T-cell (primary cell): ENCODE results near the gene HIBADH. TPM values are rescaled to one million over a fixed set of nuclear protein-coding genes. Genes with fewer than 3 reads are reported as not detected.
"Not testable (repeated sequence)": the region's sequence is repeated elsewhere in the genome, so short reads cannot be mapped to it uniquely, and the experiment has no call there.

Experiments
- ATAC-seq, 4 experiments: fragments of 200-7000 bp in 3 of 4; fragments of 150-1000 bp in 1 of 4; cut with Tn5 transposase; replicated peaks in 1 of 4; 1 replicate in 3 of 4; 2 replicates in 1 of 4; pipeline ENCODE4 v1.10.0; 2021; ENCODE audit warnings: moderate library complexity in 3 of 4, mild to moderate bottlenecking in 2 of 4, moderate number of reproducible peaks in 1 of 4
- CTCF ChIA-PET, 2 donors: fragments of 300-600 bp; sonication (Branson Sonifier 250); formaldehyde crosslinking; loops; one replicate each; lab custom pipeline; 2022; ENCODE audit warnings: antibody characterized with exemption in 2 of 2; lab: Charles Lee
- POLR2A ChIA-PET, 2 donors: fragments of 300-600 bp; sonication (Branson Sonifier 250); formaldehyde crosslinking; loops; one replicate each; lab custom pipeline; 2022; ENCODE audit warnings: antibody characterized with exemption in 2 of 2; lab: Charles Lee
- DNase-seq, 35 experiments: peaks; one replicate each; pipeline versions ENCODE4 v3.0.0 to v3.0.0-alpha.2; 2013 to 2023
- H3K27ac ChIP-seq: one replicate; pipeline ENCODE4 v1.5.1; 2013; ENCODE audit warnings: low read length
- H3K27me3 ChIP-seq, 2 experiments: replicated peaks in 1 of 2; 1 replicate in 1 of 2; 2 replicates in 1 of 2; pipeline versions ENCODE4 v1.6.1 to v1.7.0; 2013; ENCODE audit warnings: low read length in 1 of 2, mixed read lengths in 1 of 2; ENCODE audit not compliant: control insufficient read depth in 2 of 2, insufficient read depth in 2 of 2; ENCODE audit errors: extremely low read depth in 1 of 2
- H3K36me3 ChIP-seq, 2 donors: 1 replicate in 1 of 2; 2 replicates in 1 of 2; pipeline versions ENCODE4 v1.6.1 to v1.7.0; 2013; ENCODE audit warnings: low read length in 1 of 2; ENCODE audit not compliant: control insufficient read depth in 2 of 2, insufficient read depth in 1 of 2; ENCODE audit errors: extremely low read depth in 1 of 2
- H3K4me1 ChIP-seq, 2 experiments: 1 replicate in 1 of 2; 2 replicates in 1 of 2; pipeline versions ENCODE4 v1.6.1 to v1.7.0; 2013; ENCODE audit warnings: low read length in 2 of 2, mixed read lengths in 1 of 2; ENCODE audit not compliant: insufficient read depth in 2 of 2, control insufficient read depth in 1 of 2; ENCODE audit errors: extremely low read depth in 1 of 2
- H3K4me3 ChIP-seq, 2 donors: 1 replicate in 1 of 2; 2 replicates in 1 of 2; pipeline versions ENCODE4 v1.5.1 to v1.7.0; 2013; ENCODE audit warnings: mild to moderate bottlenecking in 2 of 2, low read length in 1 of 2, moderate library complexity in 1 of 2; ENCODE audit not compliant: control insufficient read depth in 1 of 2; ENCODE audit errors: extremely low read depth in 1 of 2
- H3K9me3 ChIP-seq: 2 replicates; pipeline ENCODE4 v1.7.0; 2013
- H3K27ac Mint-ChIP-seq, 2 donors: one replicate each; pipeline ENCODE4 v1.8.0; 2020 to 2021; ENCODE audit warnings: mild to moderate bottlenecking in 2 of 2, mixed read lengths in 2 of 2
- H3K27me3 Mint-ChIP-seq, 2 donors: one replicate each; pipeline ENCODE4 v1.8.0; 2021 to 2022; ENCODE audit warnings: mixed read lengths in 2 of 2
- H3K36me3 Mint-ChIP-seq: one replicate; pipeline ENCODE4 v1.8.0; 2021; ENCODE audit warnings: mixed read lengths
- H3K4me1 Mint-ChIP-seq, 3 donors: one replicate each; pipeline ENCODE4 v1.8.0; 2020 to 2022; ENCODE audit warnings: mixed read lengths in 3 of 3, mild to moderate bottlenecking in 1 of 3
- H3K4me3 Mint-ChIP-seq, 3 donors: one replicate each; pipeline ENCODE4 v1.8.0; 2020 to 2022; ENCODE audit warnings: mild to moderate bottlenecking in 3 of 3, mixed read lengths in 3 of 3, moderate library complexity in 3 of 3
- H3K9me3 Mint-ChIP-seq, 3 donors: one replicate each; pipeline ENCODE4 v1.8.0; 2020 to 2022; ENCODE audit warnings: mixed read lengths in 3 of 3
- WGBS: methylation state at CpG from one replicate; pipeline ENCODE4 v1.1.5; 2013; ENCODE audit warnings: missing lambda C conversion rate; ENCODE audit not compliant: insufficient coverage; 5-methylcytosine and 5-hydroxymethylcytosine counted together
- total RNA-seq, 35 experiments: library from RNA in 6 of 35; stranded (reverse) in 6 of 35; fragments of 120-200 nt in 1 of 35; gene quantifications; one replicate each; pipeline versions ENCODE4 v1.2.1 to v1.2.4 and lab custom pipeline; 2013 to 2026

HIBADH gene
- total RNA-seq, 5 donors from 2014 or later (not counting 1 experiment from before 2014, with no cell fraction given), result 9.8 to 12.5 (median 12.0) TPM

DNA sequence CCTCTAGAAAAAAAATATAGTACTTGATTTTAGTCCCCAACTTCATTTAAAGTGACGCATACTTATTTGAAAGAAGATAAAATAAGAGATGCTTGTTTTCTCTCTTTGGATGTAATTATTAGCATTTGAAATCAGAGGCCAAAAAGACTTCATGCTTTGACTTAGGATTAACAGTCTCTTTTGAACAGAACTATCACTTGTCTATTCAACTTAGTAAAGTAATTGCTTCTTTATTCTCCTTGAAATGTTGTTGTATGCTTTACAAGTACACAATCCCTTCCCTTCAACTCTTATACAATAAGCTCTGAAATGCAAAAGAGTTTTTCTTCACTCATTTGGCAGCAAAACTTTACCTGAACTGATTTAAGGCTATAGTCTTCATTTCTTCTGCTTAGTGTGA, 80.8 kb downstream of the HIBADH start:
- DNase-seq (no peak), ATAC-seq (no peak)
- no peaks in the 10 kb centered on the region for H3K4me1 ChIP-seq
- Mint-ChIP-seq H3K9me3 (no peaks in the 10 kb centered on the region), H3K27ac (no peak overlapping the region), H3K4me3 (no peak overlapping the region), H3K36me3 (peaks cover 6% of the 10 kb centered on the region), H3K4me1 (peaks cover 0 to under 1% (median 0%) of the 10 kb centered on the region in 3 donors), H3K27me3 (no peaks in the 10 kb centered on the region)
- no peak overlapping the region for H3K27ac ChIP-seq
- ChIA-PET CTCF (no interaction called here), POLR2A (no interaction called here)
- no peaks in the 10 kb centered on the region for H3K9me3 ChIP-seq
- H3K36me3 ChIP-seq, result no peaks in the 10 kb centered on the region
- no peak overlapping the region for H3K4me3 ChIP-seq
- no peaks in the 10 kb centered on the region for H3K27me3 ChIP-seq
- no CpG with 5 or more reads among the region's 1 CpG for WGBS

DNA sequence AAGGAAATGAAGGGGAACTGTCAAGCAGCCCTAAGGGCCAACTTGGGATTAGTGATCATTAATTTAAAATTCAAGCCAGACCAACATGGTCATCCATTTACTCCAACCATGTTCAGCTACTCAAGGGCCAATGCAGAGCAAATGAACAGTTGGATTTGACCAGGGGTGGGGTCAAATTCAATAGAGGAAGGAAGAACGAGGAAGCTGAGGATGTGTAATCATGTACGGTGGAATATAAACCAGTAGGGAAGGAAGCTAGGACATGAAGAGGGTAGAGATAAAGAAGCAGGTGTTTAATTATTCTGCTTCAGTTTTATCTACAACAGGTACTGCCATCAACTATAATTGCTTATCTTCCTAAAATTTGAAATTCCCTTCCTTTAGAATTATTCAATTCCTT, 81.6 kb downstream of the HIBADH start:
- no peaks in the 10 kb centered on the region for H3K4me1 ChIP-seq
- Mint-ChIP-seq H3K27ac (no peak overlapping the region), H3K27me3 (no peaks in the 10 kb centered on the region), H3K4me3 (no peak overlapping the region), H3K4me1 (no peaks in the 10 kb centered on the region), H3K36me3 (peaks cover 4% of the 10 kb centered on the region), H3K9me3 (no peaks in the 10 kb centered on the region)
- H3K36me3 ChIP-seq, result no peaks in the 10 kb centered on the region
- 100% methylated on average over 1 of the region's 2 CpGs for WGBS
- no peak overlapping the region for H3K27ac ChIP-seq
- no peak for DNase-seq
- H3K9me3 ChIP-seq, result no peaks in the 10 kb centered on the region
- no peak for ATAC-seq
- H3K4me3 ChIP-seq, result no peak overlapping the region
- ChIA-PET POLR2A (no interaction called here), CTCF (no interaction called here)
- H3K27me3 ChIP-seq, result no peaks in the 10 kb centered on the region

DNA sequence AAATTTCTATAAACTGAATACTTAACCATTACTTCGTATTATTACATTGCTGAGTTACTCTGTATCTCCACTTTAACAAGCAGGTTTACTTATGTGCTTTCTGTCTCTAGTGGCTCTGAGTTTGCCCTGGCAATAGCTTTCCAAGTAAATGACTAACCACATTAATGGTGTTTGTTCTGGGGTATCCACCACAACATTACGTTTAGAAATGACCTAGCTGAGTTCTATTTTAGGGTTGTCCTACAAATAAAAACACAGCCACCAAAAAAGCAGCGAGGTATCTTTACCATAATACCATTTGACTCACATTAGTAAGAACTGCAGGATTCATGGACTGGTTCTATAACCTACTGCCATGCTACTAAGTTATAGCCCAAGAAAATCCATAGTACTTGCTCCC, 83.1 kb downstream of the HIBADH start:
- ATAC-seq, result no peak
- Mint-ChIP-seq H3K27me3 (no peaks in the 10 kb centered on the region), H3K27ac (no peak overlapping the region), H3K4me3 (no peak overlapping the region), H3K36me3 (peaks cover 4% of the 10 kb centered on the region), H3K9me3 (no peaks in the 10 kb centered on the region), H3K4me1 (no peaks in the 10 kb centered on the region)
- no peaks in the 10 kb centered on the region for H3K9me3 ChIP-seq
- no peak for DNase-seq
- no peaks in the 10 kb centered on the region for H3K36me3 ChIP-seq
- POLR2A ChIA-PET, result no interaction called here
- no peaks in the 10 kb centered on the region for H3K4me1 ChIP-seq
- H3K27ac ChIP-seq, result no peak overlapping the region
- H3K4me3 ChIP-seq, result no peak overlapping the region
- H3K27me3 ChIP-seq, result no peaks in the 10 kb centered on the region
- CTCF ChIA-PET, result interaction anchor here in 1 of 2 donors (0.7 kb wide), 1 partner anchor 14 kb away, joined by 3 read pairs; no protein-coding TSS in a partner anchor
- no CpG with 5 or more reads among the region's 3 CpGs for whole genome bisulfite sequencing

DNA sequence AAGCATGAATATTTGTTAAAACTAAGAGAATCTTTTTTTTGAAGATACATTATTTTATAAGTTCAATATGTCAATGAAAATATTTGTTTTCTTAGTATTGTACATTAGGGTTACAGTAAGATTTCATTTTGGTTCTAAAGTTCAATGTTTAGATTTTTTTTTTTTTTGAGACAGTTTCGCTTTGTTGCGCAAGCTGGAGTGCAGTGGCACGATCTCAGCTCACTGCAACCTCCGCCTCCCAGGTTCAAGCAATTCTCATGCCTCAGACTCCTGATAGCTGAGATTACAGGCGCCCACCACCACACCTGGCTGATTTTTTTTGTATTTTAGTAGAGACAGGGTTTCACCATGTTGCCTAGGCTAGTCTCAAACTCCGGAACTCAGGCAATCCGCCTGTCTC, 84.5 kb downstream of the HIBADH start:
- ChIA-PET POLR2A (interaction anchor here in 1 of 2 donors (0.6 kb wide), 1 partner anchor 60 kb away, joined by 5 read pairs; no protein-coding TSS in a partner anchor), CTCF (interaction anchor here in 1 of 2 donors (0.7 to 2.2 kb wide), 3 partner anchors 10 to 382 kb away, joined by 3 to 7 read pairs (median 3); no protein-coding TSS in a partner anchor)
- not testable (repeated sequence) for H3K4me3 ChIP-seq, H3K36me3 Mint-ChIP-seq, H3K4me3 Mint-ChIP-seq, H3K9me3 Mint-ChIP-seq, ATAC-seq, H3K27ac ChIP-seq, H3K4me1 Mint-ChIP-seq, H3K27me3 ChIP-seq, H3K4me1 ChIP-seq, H3K27me3 Mint-ChIP-seq, H3K36me3 ChIP-seq, H3K9me3 ChIP-seq, DNase-seq, H3K27ac Mint-ChIP-seq
- WGBS, result 100% methylated on average over 3 of the region's 7 CpGs

DNA sequence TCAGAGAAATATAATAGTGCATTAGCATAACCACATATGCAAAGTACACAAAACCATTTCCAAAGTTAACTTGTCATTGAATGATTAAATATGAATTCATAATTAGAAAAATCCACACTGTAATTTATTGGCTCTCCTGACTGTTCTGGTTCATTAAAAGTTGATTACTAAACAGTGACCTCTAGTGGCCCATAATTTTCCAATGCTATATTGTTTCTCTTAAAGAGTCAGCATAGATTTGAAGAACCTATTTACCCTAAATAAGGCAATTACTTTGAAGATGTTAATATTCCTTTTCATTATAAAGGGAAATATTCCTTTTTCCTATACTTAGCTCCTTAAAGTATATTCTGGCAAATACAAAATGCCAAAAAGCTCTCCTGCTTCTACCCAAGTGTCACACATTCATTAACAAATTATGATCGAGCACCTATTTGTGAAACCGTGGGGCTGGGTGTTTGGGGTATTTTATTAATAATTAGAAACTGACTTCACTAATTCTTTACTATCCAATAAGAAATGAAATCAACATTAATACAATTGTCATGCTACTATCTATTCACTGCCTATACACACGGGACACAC, 86.2 kb downstream of the HIBADH start:
- DNase-seq (peak in 1 of 35 experiments; percentile 52), ATAC-seq (peak in 1 of 4 experiments; percentile 42)
- no peak overlapping the region for H3K4me3 ChIP-seq
- no peaks in the 10 kb centered on the region for H3K4me1 ChIP-seq
- 100% methylated on average over 1 of the region's 3 CpGs for WGBS
- H3K36me3 ChIP-seq, result no peaks in the 10 kb centered on the region
- no peaks in the 10 kb centered on the region for H3K9me3 ChIP-seq
- peaks cover 14% of the 10 kb centered on the region for H3K36me3 Mint-ChIP-seq
- no peaks in the 10 kb centered on the region for H3K27me3 ChIP-seq
- POLR2A ChIA-PET, result interaction anchor here in 1 of 2 donors (0.7 kb wide), 1 partner anchor 1320 kb away, joined by 3 read pairs; no protein-coding TSS in a partner anchor
- CTCF ChIA-PET, result interaction anchor here (0.6 to 2.2 kb wide), 10 partner anchors 11 to 1399 kb away, joined by 3 to 8 read pairs (median 4); no protein-coding TSS in a partner anchor
- H3K27ac Mint-ChIP-seq, result no peak overlapping the region
- no peaks in the 10 kb centered on the region for H3K4me1 Mint-ChIP-seq
- no peak overlapping the region for H3K27ac ChIP-seq
- H3K9me3 Mint-ChIP-seq, result no peaks in the 10 kb centered on the region
- H3K4me3 Mint-ChIP-seq, result no peak overlapping the region
- H3K27me3 Mint-ChIP-seq, result no peaks in the 10 kb centered on the region

DNA sequence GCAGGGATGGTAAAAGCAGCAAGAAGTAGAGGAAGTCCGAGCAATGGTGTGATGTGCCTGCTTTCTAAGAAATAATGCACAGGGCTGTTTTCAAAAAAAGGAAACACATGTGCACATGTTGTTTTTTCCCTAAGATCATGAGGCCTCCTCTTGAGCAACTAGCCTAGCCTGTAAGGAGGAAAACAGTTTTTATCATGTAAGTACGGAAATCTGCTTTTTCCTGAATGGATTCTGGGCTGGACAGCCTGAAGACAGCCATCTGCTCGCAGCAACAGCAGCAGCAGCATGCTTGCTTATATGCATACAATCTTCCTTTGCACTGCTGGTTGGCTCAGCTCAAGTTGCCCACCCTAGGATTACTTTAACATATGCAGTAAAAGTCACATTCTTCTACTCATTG, 87.1 kb downstream of the HIBADH start:
- Mint-ChIP-seq H3K27ac (no peak overlapping the region), H3K4me3 (no peak overlapping the region), H3K4me1 (no peaks in the 10 kb centered on the region), H3K27me3 (no peaks in the 10 kb centered on the region), H3K9me3 (no peaks in the 10 kb centered on the region), H3K36me3 (peaks cover 19% of the 10 kb centered on the region)
- POLR2A ChIA-PET, result interaction anchor here in 1 of 2 donors (0.6 kb wide), 1 partner anchor 350 kb away, joined by 4 read pairs; no protein-coding TSS in a partner anchor
- CTCF ChIA-PET, result interaction anchor here in 1 of 2 donors (2.2 kb wide), 1 partner anchor 379 kb away, joined by 7 read pairs; no protein-coding TSS in a partner anchor
- no peak for DNase-seq
- ATAC-seq, result no peak
- no peaks in the 10 kb centered on the region for H3K36me3 ChIP-seq
- no peaks in the 10 kb centered on the region for H3K9me3 ChIP-seq
- no peak overlapping the region for H3K27ac ChIP-seq
- no peaks in the 10 kb centered on the region for H3K27me3 ChIP-seq
- H3K4me3 ChIP-seq, result no peak overlapping the region
- WGBS, result 71% methylated on average over 3 of the region's 3 CpGs
- no peaks in the 10 kb centered on the region for H3K4me1 ChIP-seq
